Stimulated activated CD4-positive, alpha-beta T cell treated with anti-CD3 and anti-CD28 coated beads, Interleukin-1b, Interleukin-23, amount 100 ng/mL, for 4 hours (primary cell): Measurements from ENCODE around the gene MCF2L2.
"Not testable (repeated sequence)": the region's sequence is repeated elsewhere in the genome, so short reads cannot be mapped to it uniquely, and the experiment has no call there.

Experiments used
- DNase-seq, 2 donors: peaks; one replicate each; pipeline ENCODE4 v3.0.0-alpha.2; 2020; ENCODE audit warnings: low read depth in 2 of 2

Gene MCF2L2

DNA sequence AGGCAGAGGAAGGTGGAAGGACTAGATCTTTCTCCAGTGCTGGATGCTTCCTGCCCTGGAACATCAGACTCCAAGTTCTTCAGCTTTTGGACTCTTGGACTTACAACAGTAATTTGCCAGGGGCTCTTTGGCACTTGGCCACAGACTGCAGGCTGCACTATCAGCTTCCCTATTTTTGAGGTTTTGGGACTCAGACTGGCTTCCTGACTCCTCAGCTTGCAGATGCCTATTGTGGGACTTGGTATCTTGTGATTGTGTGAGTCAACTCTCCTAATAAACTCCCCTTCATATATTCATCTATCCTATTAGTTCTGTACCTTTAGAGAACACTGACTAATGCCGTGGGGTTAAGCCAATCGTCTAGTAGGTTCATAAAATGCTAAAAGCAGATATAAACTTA is 184.2 kb downstream of the MCF2L2 start:
- DNase-seq: no peak

DNA sequence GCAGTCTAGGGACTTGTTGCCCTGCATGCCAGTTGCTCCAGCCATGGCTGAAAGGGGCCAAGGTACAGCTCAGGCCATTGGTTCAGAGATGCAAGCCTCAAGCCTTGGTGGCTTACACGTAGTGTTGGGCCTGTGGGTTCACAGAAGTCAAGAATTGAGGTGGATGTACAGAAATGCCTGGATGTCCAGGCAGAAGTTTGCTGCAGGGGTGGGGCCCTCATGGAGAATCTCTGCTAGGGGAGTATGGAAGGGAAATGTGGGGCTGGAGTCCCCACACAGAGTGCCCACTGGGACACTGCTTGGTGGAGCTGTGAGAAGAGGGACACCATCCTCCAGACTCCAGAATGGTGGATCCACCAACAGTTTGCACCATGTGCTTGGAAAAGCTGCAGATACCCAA is 186.0 kb downstream of the MCF2L2 start:
- DNase-seq: no peak

GRCh38 chr3:183239046-183239445 is 189.4 kb downstream of the MCF2L2 start:
- no peak for DNase-seq

- DNase-seq: no peak
These were observed 194.5 kb downstream of the MCF2L2 start for GRCh38 chr3:183233966-183234365.

DNA sequence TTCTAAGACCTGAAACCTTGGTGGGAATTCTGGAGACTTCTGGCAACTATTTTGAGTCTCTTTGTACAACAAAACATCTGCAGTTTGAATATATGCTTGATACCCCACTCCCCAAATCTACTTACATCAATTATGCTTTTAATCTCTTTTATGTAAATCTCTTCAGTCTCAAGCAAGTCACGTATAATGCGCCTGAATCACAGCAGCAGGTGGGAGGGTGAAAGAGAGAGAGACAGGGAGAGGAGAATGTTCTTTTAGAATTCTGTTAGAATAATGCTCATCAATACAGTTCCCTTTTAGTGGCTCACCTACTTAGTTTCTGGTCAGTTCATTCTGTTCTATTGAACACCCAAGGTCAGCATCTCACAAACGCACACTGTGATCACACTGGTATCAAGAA is 197.6 kb downstream of the MCF2L2 start:
- DNase-seq: no peak

DNA sequence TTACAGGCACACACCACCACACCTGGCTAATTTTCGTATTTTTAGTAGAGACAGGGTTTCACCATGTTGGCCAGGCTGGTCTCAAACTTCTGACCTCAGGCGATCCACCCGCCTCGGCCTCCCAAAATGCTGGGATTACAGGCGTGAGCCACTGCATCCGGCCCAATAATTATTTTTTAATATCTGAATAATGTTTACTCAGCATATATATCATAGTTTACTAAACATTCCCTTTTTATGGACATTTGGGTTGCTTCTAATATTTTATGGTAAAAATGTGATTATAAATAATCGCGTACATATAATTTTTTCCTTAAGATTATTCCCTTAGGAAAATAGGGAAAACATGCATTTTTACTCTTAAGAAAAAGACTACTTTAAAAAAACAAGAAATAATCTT is 198.2 kb downstream of the MCF2L2 start:
- not testable (repeated sequence) for DNase-seq

- DNase-seq: no peak
These were observed 199.2 kb downstream of the MCF2L2 start for GRCh38 chr3:183229178-183229577.

- DNase-seq: no peak
These were observed 200.8 kb downstream of the MCF2L2 start for GRCh38 chr3:183227586-183227985.

- DNase-seq: no peak
These were observed 202.0 kb downstream of the MCF2L2 start for GRCh38 chr3:183226333-183226890.

- peak; percentile 6 to 35 for DNase-seq
These were observed 204.0 kb downstream of the MCF2L2 start for GRCh38 chr3:183224180-183224970.

DNA sequence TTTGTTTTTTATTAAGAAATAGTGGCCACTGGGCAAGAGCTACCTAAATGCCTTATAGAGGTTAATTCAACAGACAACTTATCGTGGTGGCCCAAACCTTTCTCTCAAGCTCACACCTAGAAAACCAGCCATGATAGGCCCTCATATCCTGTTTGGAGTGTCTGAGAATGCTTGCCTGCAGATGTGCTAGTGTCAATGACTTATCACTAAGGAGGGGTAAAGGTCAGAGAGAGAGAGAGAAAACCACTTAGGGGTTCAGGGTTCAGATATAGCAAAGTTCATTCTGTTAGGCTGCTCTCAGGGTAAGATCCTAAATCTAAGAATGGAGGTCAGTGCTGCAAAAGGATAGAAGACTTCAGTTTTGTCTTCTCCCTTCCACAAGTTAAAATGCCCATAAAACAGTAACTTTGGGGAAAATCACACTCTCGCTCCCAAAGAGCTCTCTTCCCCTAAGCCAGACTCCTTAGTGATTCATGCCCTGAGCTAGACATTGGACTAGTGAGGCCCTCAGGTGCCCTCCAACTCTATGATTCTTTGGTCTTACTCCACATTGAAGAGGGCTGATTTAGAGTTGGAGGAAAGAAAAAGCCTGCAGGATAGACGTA is 205.7 kb downstream of the MCF2L2 start:
- no peak for DNase-seq

- no peak for DNase-seq
These were observed 207.6 kb downstream of the MCF2L2 start for GRCh38 chr3:183220828-183221227.

- DNase-seq: no peak
These were observed 209.6 kb downstream of the MCF2L2 start for GRCh38 chr3:183218826-183219225.

- DNase-seq: no peak
These were observed 210.7 kb downstream of the MCF2L2 start for GRCh38 chr3:183217548-183218332.

DNA sequence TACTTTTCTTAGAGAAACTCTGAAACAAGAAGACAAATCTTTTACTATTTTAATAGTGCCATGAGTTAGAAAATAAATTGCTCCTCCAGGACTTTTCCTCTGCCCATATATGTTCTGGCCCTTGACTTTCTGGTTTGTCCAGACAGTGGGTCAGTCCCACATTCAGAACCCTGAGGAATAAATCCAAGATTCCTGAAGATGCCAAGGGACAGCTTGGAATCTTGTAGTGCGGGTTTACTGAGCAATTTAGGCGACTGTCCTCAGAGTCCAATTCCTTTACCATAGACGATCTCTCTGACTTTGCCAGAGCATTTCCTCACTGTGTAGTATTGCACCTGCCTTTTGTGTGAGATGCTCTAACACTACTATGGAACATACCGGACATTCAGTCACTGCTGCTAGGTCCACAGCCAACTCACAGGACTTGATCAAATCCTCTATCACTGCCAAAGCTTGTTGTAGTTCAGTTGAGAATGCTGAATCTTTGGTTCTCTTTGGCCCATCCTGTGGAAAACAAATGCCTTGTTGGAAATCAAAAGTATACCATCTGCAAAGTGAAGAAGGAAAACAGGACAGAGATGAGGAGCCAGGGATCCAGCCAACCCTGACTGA is 212.7 kb downstream of the MCF2L2 start:
- DNase-seq: no peak

DNA sequence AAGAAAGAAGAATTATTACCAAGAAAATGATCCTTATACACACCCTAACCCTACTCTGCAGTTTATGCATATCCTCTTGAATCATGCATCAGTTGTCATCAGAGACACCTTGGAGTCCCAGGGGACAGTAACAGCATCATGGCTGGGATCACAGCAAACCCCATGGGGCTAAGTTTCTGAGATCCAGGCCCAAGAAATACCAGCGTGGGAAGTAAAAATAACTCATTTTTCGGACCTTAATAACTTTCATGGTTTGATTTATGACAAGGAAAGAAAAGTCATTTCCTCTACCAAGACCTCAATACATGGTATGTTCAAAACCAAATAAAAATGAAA is 214.2 kb downstream of the MCF2L2 start:
- DNase-seq: no peak

GRCh38 chr3:183213415-183214276 is 214.8 kb downstream of the MCF2L2 start:
- no peak for DNase-seq

- no peak for DNase-seq
These were observed 215.9 kb downstream of the MCF2L2 start for GRCh38 chr3:183212565-183212964.

DNA sequence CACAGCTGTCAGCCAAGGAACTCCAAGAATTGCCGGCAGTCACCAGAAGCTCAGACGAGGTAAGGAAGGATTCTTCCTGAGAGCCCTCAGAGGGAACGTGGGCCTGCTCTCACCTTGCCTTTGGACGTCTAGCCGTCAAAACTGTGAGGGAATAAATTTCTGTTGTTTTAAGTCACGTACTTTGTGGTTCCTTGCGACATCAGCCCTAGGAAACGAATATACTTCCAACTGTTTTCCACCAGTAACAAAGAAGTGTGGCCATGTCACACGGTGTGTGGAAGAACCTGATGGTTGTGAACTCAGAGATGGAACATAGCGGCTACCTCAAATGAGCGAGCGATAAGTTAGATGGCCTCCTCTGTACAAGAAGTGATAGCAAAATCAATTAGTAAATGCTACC is 216.3 kb downstream of the MCF2L2 start:
- no peak for DNase-seq

DNA sequence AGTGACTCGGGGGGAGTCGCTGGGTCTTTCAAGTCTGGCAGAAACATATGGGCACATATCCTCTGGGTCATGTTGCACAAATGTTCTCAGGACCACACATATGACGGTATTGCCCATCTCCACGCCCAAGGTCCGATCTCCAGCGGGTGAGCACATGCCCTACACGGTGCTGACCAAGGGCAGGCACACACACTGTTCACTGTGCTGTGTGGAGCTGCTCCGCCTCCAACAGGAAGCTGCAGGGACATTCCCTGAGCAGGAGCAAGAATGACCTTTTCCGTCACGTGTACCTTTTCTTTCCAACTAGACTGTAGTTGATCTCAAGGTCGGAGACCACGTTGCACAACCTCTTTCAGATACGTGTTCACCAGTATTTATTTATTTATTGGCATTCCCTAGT is 217.1 kb downstream of the MCF2L2 start:
- no peak for DNase-seq

DNA sequence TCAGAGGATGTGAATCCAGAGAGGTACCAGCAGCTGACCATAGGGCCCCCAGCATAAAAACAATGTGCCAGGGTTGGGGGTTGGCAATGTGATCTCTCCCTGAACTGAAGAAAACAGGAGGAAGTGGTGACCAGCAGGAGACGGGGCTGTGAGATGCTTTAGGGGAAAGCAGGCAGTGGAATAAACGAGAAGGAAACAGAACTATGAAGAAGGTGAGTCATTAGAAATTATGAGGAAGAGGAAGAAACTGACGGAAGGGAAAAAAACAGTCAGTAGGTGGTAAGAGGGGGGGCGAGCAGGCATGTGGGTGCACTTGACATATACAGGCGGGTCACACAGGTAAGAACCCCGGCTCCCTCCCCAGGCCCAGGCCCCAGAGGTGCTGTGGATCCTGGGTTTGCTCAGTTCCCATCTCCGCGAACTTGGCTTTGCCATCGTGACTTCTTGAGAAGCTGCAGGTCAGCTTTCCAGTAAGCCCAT is 217.5 kb downstream of the MCF2L2 start:
- peak; percentile 33 to 38 for DNase-seq
